ENCODE data around the gene PIK3AP1. TPM values are rescaled to one million over a fixed set of nuclear protein-coding genes. Genes with fewer than 3 reads are reported as not detected.

The PIK3AP1 gene
- total RNA-seq, 2 experiments from 2014 or later: 0.72 to 1.1 TPM

- peaks cover 3% of the 10 kb centered on the region for H3K27me3 Mint-ChIP-seq
- POLR2A ChIA-PET: no interaction called here
- DNase-seq: no peak
- H3K9me3 Mint-ChIP-seq: no peaks in the 10 kb centered on the region
- CTCF ChIA-PET: interaction anchor here (1.0 to 1.7 kb wide), 7 partner anchors 9 to 385 kb away, joined by 3 to 5 read pairs (median 5); no protein-coding TSS in a partner anchor
- H3K4me1 Mint-ChIP-seq: peaks cover 6% of the 10 kb centered on the region
- H3K27ac Mint-ChIP-seq: no peak overlapping the region
- no peak overlapping the region for H3K4me3 Mint-ChIP-seq
- H3K36me3 Mint-ChIP-seq (ENCODE audit: low read depth): no peaks in the 10 kb centered on the region
These were observed 78.7 kb downstream of the PIK3AP1 start for GRCh38 chr10:96641396-96642295.

DNA sequence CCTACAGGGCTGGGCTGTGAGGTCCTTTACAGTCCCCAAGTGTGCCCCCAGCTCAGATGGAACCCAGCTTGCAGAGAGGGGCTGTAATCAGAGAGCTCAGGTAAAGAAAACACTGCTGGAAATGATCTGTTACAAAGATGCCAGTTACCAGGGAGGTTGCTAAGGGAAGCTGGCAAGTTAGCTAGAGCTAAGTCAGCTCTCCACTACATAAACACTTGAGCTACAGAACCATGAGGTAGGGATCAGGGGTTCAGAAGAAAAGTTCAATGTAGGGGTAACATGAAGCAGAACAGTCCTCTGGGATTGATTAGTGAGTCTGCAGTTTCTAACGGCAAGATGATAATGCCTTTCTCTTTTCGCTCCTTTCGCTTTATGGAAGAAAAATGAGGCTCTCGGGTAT lies 80.4 kb downstream of the PIK3AP1 start:
- DNase-seq: no peak
- Mint-ChIP-seq H3K27ac (no peak overlapping the region), H3K36me3 (ENCODE audit: low read depth) (no peaks in the 10 kb centered on the region), H3K9me3 (no peaks in the 10 kb centered on the region), H3K4me3 (no peak overlapping the region), H3K27me3 (peaks cover 3% of the 10 kb centered on the region), H3K4me1 (peaks cover 4% of the 10 kb centered on the region)
- ChIA-PET CTCF (interaction anchor here (0.6 to 2.4 kb wide), 6 partner anchors 11 to 347 kb away, joined by 3 to 6 read pairs (median 4); no protein-coding TSS in a partner anchor), POLR2A (no interaction called here)

- no peaks in the 10 kb centered on the region for H3K9me3 Mint-ChIP-seq
- H3K4me3 Mint-ChIP-seq: no peak overlapping the region
- H3K4me1 Mint-ChIP-seq: peaks cover 4% of the 10 kb centered on the region
- no peaks in the 10 kb centered on the region for H3K36me3 Mint-ChIP-seq (ENCODE audit: low read depth)
- CTCF ChIA-PET: interaction anchor here (1.5 to 2.4 kb wide), 3 partner anchors 12 to 387 kb away, joined by 3 to 6 read pairs (median 4); no protein-coding TSS in a partner anchor
- no peak overlapping the region for H3K27ac Mint-ChIP-seq
- H3K27me3 Mint-ChIP-seq: peaks cover 3% of the 10 kb centered on the region
- no peak for DNase-seq
- POLR2A ChIA-PET: no interaction called here
These were observed 81.6 kb downstream of the PIK3AP1 start for GRCh38 chr10:96638696-96639095.

DNA sequence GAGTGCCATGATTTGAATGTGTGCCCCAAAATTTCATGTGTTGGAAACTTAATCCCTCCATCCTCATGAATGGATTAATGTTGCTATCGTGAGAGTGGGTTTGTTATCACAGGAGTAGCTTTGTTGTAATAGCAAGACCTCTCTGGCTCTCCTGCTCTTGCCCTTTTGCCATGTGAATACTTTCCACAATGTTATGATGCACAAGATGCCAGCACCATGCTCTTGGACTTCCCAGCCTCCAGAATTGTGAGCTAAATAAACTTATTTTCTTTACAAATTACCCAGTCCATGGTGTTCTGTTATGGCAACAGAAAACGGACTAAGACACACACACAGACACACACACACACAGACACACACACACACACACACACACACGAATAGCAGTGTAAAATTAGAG lies 82.2 kb downstream of the PIK3AP1 start:
- CTCF ChIA-PET: interaction anchor here (1.5 kb wide), 1 partner anchor 387 kb away, joined by 3 read pairs; no protein-coding TSS in a partner anchor
- H3K4me1 Mint-ChIP-seq: peaks cover 4% of the 10 kb centered on the region
- no peak overlapping the region for H3K27ac Mint-ChIP-seq
- no peaks in the 10 kb centered on the region for H3K36me3 Mint-ChIP-seq (ENCODE audit: low read depth)
- no peak for DNase-seq
- H3K9me3 Mint-ChIP-seq: no peaks in the 10 kb centered on the region
- no peak overlapping the region for H3K4me3 Mint-ChIP-seq
- POLR2A ChIA-PET: no interaction called here
- peaks cover 3% of the 10 kb centered on the region for H3K27me3 Mint-ChIP-seq

- no peaks in the 10 kb centered on the region for H3K9me3 Mint-ChIP-seq
- no peak for DNase-seq
- peaks cover 3% of the 10 kb centered on the region for H3K27me3 Mint-ChIP-seq
- no peaks in the 10 kb centered on the region for H3K36me3 Mint-ChIP-seq (ENCODE audit: low read depth)
- peaks cover 4% of the 10 kb centered on the region for H3K4me1 Mint-ChIP-seq
- ChIA-PET CTCF (no interaction called here), POLR2A (no interaction called here)
- H3K27ac Mint-ChIP-seq: no peak overlapping the region
- no peak overlapping the region for H3K4me3 Mint-ChIP-seq
These were observed 82.6 kb downstream of the PIK3AP1 start for GRCh38 chr10:96637709-96638108.

GRCh38 chr10:96636551-96636950 lies 83.8 kb downstream of the PIK3AP1 start:
- POLR2A ChIA-PET: no interaction called here
- no peak for DNase-seq
- peaks cover 4% of the 10 kb centered on the region for H3K4me1 Mint-ChIP-seq
- no peaks in the 10 kb centered on the region for H3K9me3 Mint-ChIP-seq
- peaks cover 3% of the 10 kb centered on the region for H3K27me3 Mint-ChIP-seq
- no peak overlapping the region for H3K27ac Mint-ChIP-seq
- CTCF ChIA-PET: interaction anchor here (0.6 to 0.8 kb wide), 2 partner anchors 66 to 77 kb away, joined by 3 read pairs; no protein-coding TSS in a partner anchor
- H3K36me3 Mint-ChIP-seq (ENCODE audit: low read depth): no peaks in the 10 kb centered on the region
- H3K4me3 Mint-ChIP-seq: no peak overlapping the region

DNA sequence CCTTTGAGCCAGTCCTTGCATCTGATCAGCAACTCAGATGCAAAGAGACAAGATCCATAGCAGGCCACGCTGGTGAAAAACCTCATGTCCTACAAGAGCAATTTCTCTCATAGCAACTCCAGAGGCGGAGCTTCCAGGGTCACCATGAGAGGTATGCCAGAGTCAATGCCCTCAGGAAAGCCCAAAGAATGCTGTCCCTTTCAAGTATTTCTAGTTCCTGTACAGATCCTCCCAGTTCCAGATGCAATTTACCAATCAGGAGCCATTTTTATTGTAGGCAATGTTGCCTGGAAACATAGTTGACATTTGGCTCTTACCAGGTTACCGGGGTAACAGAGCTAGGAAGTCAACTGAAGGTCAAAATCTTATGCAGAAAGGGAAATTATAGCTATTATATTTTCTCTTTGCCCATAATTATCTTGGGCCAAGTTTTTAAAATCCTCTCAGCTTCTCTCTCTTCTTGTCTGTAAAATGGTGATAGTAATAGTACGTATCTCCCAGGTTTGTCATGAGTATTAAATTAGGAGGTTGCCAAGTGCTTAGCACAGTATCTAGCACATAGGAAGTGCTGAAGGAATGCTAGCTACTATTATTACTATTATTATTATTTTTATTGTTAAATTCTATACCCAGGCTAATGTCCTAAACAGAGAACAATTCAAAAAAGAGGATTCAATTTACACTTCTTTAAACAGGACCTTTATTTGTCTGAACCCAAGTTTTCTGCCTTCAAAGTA lies 87.2 kb downstream of the PIK3AP1 start:
- no peaks in the 10 kb centered on the region for H3K36me3 Mint-ChIP-seq (ENCODE audit: low read depth)
- ChIA-PET POLR2A (no interaction called here), CTCF (interaction anchor here (0.6 to 1.5 kb wide), 2 partner anchors 13 to 35 kb away, joined by 3 to 5 read pairs; no protein-coding TSS in a partner anchor)
- H3K4me3 Mint-ChIP-seq: no peak overlapping the region
- no peaks in the 10 kb centered on the region for H3K27me3 Mint-ChIP-seq
- no peaks in the 10 kb centered on the region for H3K9me3 Mint-ChIP-seq
- H3K4me1 Mint-ChIP-seq: no peaks in the 10 kb centered on the region
- H3K27ac Mint-ChIP-seq: no peak overlapping the region
- no peak for DNase-seq

DNA sequence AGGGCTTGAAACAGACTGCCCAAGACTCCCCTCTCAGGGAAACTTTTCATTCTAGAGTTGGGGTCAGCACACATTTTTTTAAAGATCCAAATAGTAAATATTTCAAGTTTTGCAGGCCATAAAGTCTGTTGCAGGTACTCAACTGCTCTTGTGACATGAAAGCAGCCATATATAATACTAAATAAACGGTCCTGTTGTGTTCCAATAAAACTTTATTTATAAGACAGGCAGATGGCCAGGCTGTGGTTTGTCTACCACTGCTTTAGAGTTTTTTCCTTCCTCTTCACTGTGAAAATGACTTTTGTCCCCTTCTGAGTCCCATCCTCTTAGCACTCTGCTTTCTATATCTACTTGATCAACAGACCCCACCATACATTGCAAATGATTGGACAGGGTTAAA lies 93.0 kb downstream of the PIK3AP1 start:
- CTCF ChIA-PET: no interaction called here

GRCh38 chr10:96626795-96627194 lies 93.5 kb downstream of the PIK3AP1 start:
- Mint-ChIP-seq H3K9me3 (no peaks in the 10 kb centered on the region), H3K27me3 (no peaks in the 10 kb centered on the region), H3K27ac (no peak overlapping the region), H3K4me1 (no peaks in the 10 kb centered on the region), H3K36me3 (ENCODE audit: low read depth) (no peaks in the 10 kb centered on the region), H3K4me3 (no peak overlapping the region)
- ChIA-PET POLR2A (no interaction called here), CTCF (interaction anchor here (1.1 kb wide), 1 partner anchor 117 kb away, joined by 3 read pairs; no protein-coding TSS in a partner anchor)
- no peak for DNase-seq

More for the DNA sequence above, 93.0 kb downstream of the PIK3AP1 start:
- Mint-ChIP-seq H3K27me3 (no peaks in the 10 kb centered on the region), H3K36me3 (ENCODE audit: low read depth) (no peaks in the 10 kb centered on the region), H3K4me3 (no peak overlapping the region), H3K9me3 (no peaks in the 10 kb centered on the region), H3K4me1 (no peaks in the 10 kb centered on the region), H3K27ac (no peak overlapping the region)
- no peak for DNase-seq
- POLR2A ChIA-PET: no interaction called here

- no peak for DNase-seq
- Mint-ChIP-seq H3K4me3 (no peak overlapping the region), H3K4me1 (no peaks in the 10 kb centered on the region), H3K27ac (no peak overlapping the region), H3K27me3 (no peaks in the 10 kb centered on the region), H3K36me3 (ENCODE audit: low read depth) (no peaks in the 10 kb centered on the region), H3K9me3 (no peaks in the 10 kb centered on the region)
- POLR2A ChIA-PET: no interaction called here
- CTCF ChIA-PET: no interaction called here
These were observed 95.1 kb downstream of the PIK3AP1 start for GRCh38 chr10:96625173-96625572.

- no peak overlapping the region for H3K4me3 Mint-ChIP-seq
- no peak for DNase-seq
- no peaks in the 10 kb centered on the region for H3K36me3 Mint-ChIP-seq (ENCODE audit: low read depth)
- H3K27me3 Mint-ChIP-seq: no peaks in the 10 kb centered on the region
- H3K4me1 Mint-ChIP-seq: no peaks in the 10 kb centered on the region
- POLR2A ChIA-PET: no interaction called here
- CTCF ChIA-PET: interaction anchor here (0.9 kb wide), 1 partner anchor 18 kb away, joined by 3 read pairs; no protein-coding TSS in a partner anchor
- H3K9me3 Mint-ChIP-seq: no peaks in the 10 kb centered on the region
- no peak overlapping the region for H3K27ac Mint-ChIP-seq
These were observed 98.1 kb downstream of the PIK3AP1 start for GRCh38 chr10:96622013-96622787.

Measured in activated CD4-positive, alpha-beta T cell treated with anti-CD3 and anti-CD28 coated beads, Interleukin-2, amount 10 ng/mL, durations not matched to agents 7 days and 5 days (primary cell).